ENCODE data around the gene NHSL1.

Gene NHSL1

GRCh38 chr6:138397128-138398122, 101.9 kb downstream of the NHSL1 start:
- Histone ChIP-seq H3K27me3 (peaks cover 6% of the 10 kb centered on the region), H3K36me3 (no peaks in the 10 kb centered on the region), H3K27ac (no peak overlapping the region), H3K4me1 (ENCODE audit: control insufficient read depth in 1 of 2, insufficient read depth in 1 of 2, low read depth in 1 of 2, low read length in 1 of 2) (no peaks in the 10 kb centered on the region), H3K9me3 (no peaks in the 10 kb centered on the region), H3K4me3 (ENCODE audit: low read depth in 1 of 2, low read length in 1 of 2) (no peak overlapping the region)
- TF ChIP-seq CTCF (IDR thresholded peaks at IDR 0.05) = no peak

- H3K27ac ChIP-seq = no peak overlapping the region
- H3K4me3 ChIP-seq (ENCODE audit: low read depth in 1 of 2, low read length in 1 of 2) = no peak overlapping the region
- no peaks in the 10 kb centered on the region for H3K27me3 ChIP-seq
- no peak for TF ChIP-seq CTCF (IDR thresholded peaks at IDR 0.05)
- no peaks in the 10 kb centered on the region for H3K4me1 ChIP-seq (ENCODE audit: control insufficient read depth in 1 of 2, insufficient read depth in 1 of 2, low read depth in 1 of 2, low read length in 1 of 2)
- H3K36me3 ChIP-seq = no peaks in the 10 kb centered on the region
- no peaks in the 10 kb centered on the region for H3K9me3 ChIP-seq
Measured at GRCh38 chr6:138396709-138397108, 102.6 kb downstream of the NHSL1 start.

GRCh38 chr6:138393871-138394783, 105.2 kb downstream of the NHSL1 start:
- no peaks in the 10 kb centered on the region for H3K36me3 ChIP-seq
- H3K4me3 ChIP-seq (ENCODE audit: low read depth in 1 of 2, low read length in 1 of 2) = no peak overlapping the region
- H3K27me3 ChIP-seq = no peaks in the 10 kb centered on the region
- no peaks in the 10 kb centered on the region for H3K9me3 ChIP-seq
- no peak for TF ChIP-seq CTCF (IDR thresholded peaks at IDR 0.05)
- no peak overlapping the region for H3K27ac ChIP-seq
- no peaks in the 10 kb centered on the region for H3K4me1 ChIP-seq (ENCODE audit: control insufficient read depth in 1 of 2, insufficient read depth in 1 of 2, low read depth in 1 of 2, low read length in 1 of 2)

GRCh38 chr6:138389551-138389950, 109.7 kb downstream of the NHSL1 start:
- no peak for TF ChIP-seq CTCF (IDR thresholded peaks at IDR 0.05)
- Histone ChIP-seq H3K4me1 (ENCODE audit: control insufficient read depth in 1 of 2, insufficient read depth in 1 of 2, low read depth in 1 of 2, low read length in 1 of 2) (no peaks in the 10 kb centered on the region), H3K36me3 (no peaks in the 10 kb centered on the region), H3K27ac (no peak overlapping the region), H3K9me3 (no peaks in the 10 kb centered on the region), H3K4me3 (ENCODE audit: low read depth in 1 of 2, low read length in 1 of 2) (no peak overlapping the region), H3K27me3 (no peaks in the 10 kb centered on the region)

- no peaks in the 10 kb centered on the region for H3K9me3 ChIP-seq
Measured at GRCh38 chr6:138387577-138388368, 111.5 kb downstream of the NHSL1 start.

More at GRCh38 chr6:138387577-138388368, 111.5 kb downstream of the NHSL1 start:
- H3K27me3 ChIP-seq = no peaks in the 10 kb centered on the region
- no peak overlapping the region for H3K4me3 ChIP-seq (ENCODE audit: low read depth in 1 of 2, low read length in 1 of 2)
- no peak for TF ChIP-seq CTCF (IDR thresholded peaks at IDR 0.05)
- H3K4me1 ChIP-seq (ENCODE audit: control insufficient read depth in 1 of 2, insufficient read depth in 1 of 2, low read depth in 1 of 2, low read length in 1 of 2) = no peaks in the 10 kb centered on the region
- no peaks in the 10 kb centered on the region for H3K36me3 ChIP-seq
- no peak overlapping the region for H3K27ac ChIP-seq
